B cell (primary cell): ENCODE measurements around the gene ARSJ. TPM values are rescaled to one million over a fixed set of nuclear protein-coding genes. Genes with fewer than 3 reads are reported as not detected.
"Not testable (repeated sequence)": the region's sequence is repeated elsewhere in the genome, so short reads cannot be mapped to it uniquely, and the experiment has no call there.

Experiments used
- ATAC-seq: fragments of 200-7000 bp; cut with Tn5 transposase; one replicate; pipeline ENCODE4 v1.10.0; 2021; ENCODE audit warnings: low read depth, mild to moderate bottlenecking, moderate number of reproducible peaks, moderate library complexity
- CTCF ChIA-PET: fragments of 350-600 bp; sonication (Branson Sonifier 250); formaldehyde crosslinking; loops from one replicate; lab custom pipeline; 2021; ENCODE audit warnings: antibody characterized with exemption, inconsistent platforms; lab: Charles Lee
- POLR2A ChIA-PET: fragments of 350-600 bp; sonication (Branson Sonifier 250); formaldehyde crosslinking; loops from one replicate; lab custom pipeline; 2021; ENCODE audit warnings: antibody characterized with exemption; lab: Charles Lee
- DNase-seq: peaks from one replicate; pipeline ENCODE4 v3.0.0; 2013
- H2AFZ ChIP-seq: 2 replicates; pipeline ENCODE4 v1.6.1; 2012; ENCODE audit warnings: mild to moderate bottlenecking, low read depth, low read length; ENCODE audit not compliant: insufficient read depth, poor library complexity, severe bottlenecking
- H3K27ac ChIP-seq, 2 donors: 1 replicate in 1 of 2; 2 replicates in 1 of 2; pipeline ENCODE4 v1.5.1; 2012 to 2013; ENCODE audit warnings: low read length in 2 of 2, mild to moderate bottlenecking in 2 of 2, moderate library complexity in 1 of 2
- H3K27me3 ChIP-seq, 4 experiments: fragments of 200-600 bp in 1 of 4; sonication (generic) in 1 of 4; replicated peaks in 1 of 4; 1 replicate in 2 of 4; 2 replicates in 2 of 4; pipeline versions ENCODE4 v1.6.1 to v1.7.0; 2013 to 2016; ENCODE audit warnings: low read length in 3 of 4, mild to moderate bottlenecking in 2 of 4, mixed read lengths in 1 of 4, moderate library complexity in 1 of 4; ENCODE audit not compliant: insufficient read depth in 4 of 4, control insufficient read depth in 3 of 4; ENCODE audit errors: control extremely low read depth in 1 of 4
- H3K36me3 ChIP-seq, 2 experiments: replicated peaks in 1 of 2; 1 replicate in 1 of 2; 2 replicates in 1 of 2; pipeline versions ENCODE4 v1.6.1 to v1.7.1; 2013; ENCODE audit warnings: low read length in 1 of 2; ENCODE audit not compliant: insufficient read depth in 2 of 2, control insufficient read depth in 1 of 2; ENCODE audit errors: control extremely low read depth in 1 of 2, extremely low read depth in 1 of 2
- H3K4me1 ChIP-seq, 2 donors: fragments of 200-600 bp in 1 of 2; sonication (generic) in 1 of 2; 1 replicate in 1 of 2; 2 replicates in 1 of 2; pipeline versions ENCODE4 v1.5.1 to v1.6.1; 2013 to 2017; ENCODE audit warnings: low read length in 2 of 2; ENCODE audit not compliant: control insufficient read depth in 2 of 2, insufficient read depth in 2 of 2
- H3K4me2 ChIP-seq: replicated peaks from 2 replicates; pipeline ENCODE3; 2012; ENCODE audit warnings: mild to moderate bottlenecking, low read depth, low read length; ENCODE audit not compliant: poor library complexity, severe bottlenecking
- H3K4me3 ChIP-seq, 5 experiments: fragments of 200-600 bp in 1 of 5; sonication (generic) in 1 of 5; 1 replicate in 3 of 5; 2 replicates in 2 of 5; pipeline versions ENCODE4 v1.5.1 to v1.7.0; 2011 to 2016; ENCODE audit warnings: low read length in 4 of 5, mild to moderate bottlenecking in 4 of 5, low read depth in 2 of 5, control low read depth in 1 of 5, moderate library complexity in 1 of 5; ENCODE audit not compliant: insufficient read depth in 1 of 5; ENCODE audit errors: control extremely low read depth in 1 of 5, extremely low read depth in 1 of 5
- H3K79me2 ChIP-seq: fragments of 200-600 bp; sonication (generic); one replicate; pipeline ENCODE4 v1.6.0; 2016; ENCODE audit warnings: low read length; ENCODE audit not compliant: control insufficient read depth, insufficient read depth
- H3K9ac ChIP-seq: fragments of 200-600 bp; sonication (generic); 2 replicates; pipeline ENCODE4 v1.6.1; 2017; ENCODE audit warnings: mild to moderate bottlenecking, low read length, moderate library complexity
- H3K9me3 ChIP-seq, 3 donors: one replicate each; pipeline versions ENCODE4 v1.6.1 to v1.7.1; 2013; ENCODE audit warnings: low read length in 2 of 3; ENCODE audit not compliant: control insufficient read depth in 2 of 3, insufficient read depth in 1 of 3; ENCODE audit errors: control extremely low read depth in 1 of 3
- H4K20me1 ChIP-seq: 2 replicates; pipeline ENCODE4 v1.6.0; 2012; ENCODE audit warnings: mild to moderate bottlenecking, low read length; ENCODE audit not compliant: insufficient read depth, control insufficient read depth, poor library complexity, severe bottlenecking
- H3K27ac Mint-ChIP-seq: one replicate; pipeline ENCODE4 v1.8.0; 2021; ENCODE audit warnings: mixed read lengths
- H3K27me3 Mint-ChIP-seq: one replicate; pipeline ENCODE4 v1.8.0; 2021; ENCODE audit warnings: mixed read lengths
- H3K4me1 Mint-ChIP-seq: one replicate; pipeline ENCODE4 v1.8.0; 2021; ENCODE audit warnings: mixed read lengths
- H3K4me3 Mint-ChIP-seq: one replicate; pipeline ENCODE4 v1.8.0; 2021; ENCODE audit warnings: mixed read lengths
- H3K9me3 Mint-ChIP-seq: one replicate; pipeline ENCODE4 v1.8.0; 2022; ENCODE audit warnings: mixed read lengths; ENCODE audit not compliant: insufficient read depth
- EZH2 ChIP-seq: IDR thresholded peaks from 2 replicates; pipeline ENCODE4 v1.6.1; 2012; ENCODE audit warnings: borderline replicate concordance, low read depth, mild to moderate bottlenecking, moderate library complexity, low read length; ENCODE audit not compliant: insufficient read depth, poor library complexity, severe bottlenecking
- WGBS: methylation state at CpG from one replicate; pipeline ENCODE4 v1.1.5; 2013; ENCODE audit warnings: missing lambda C conversion rate; ENCODE audit not compliant: insufficient coverage; 5-methylcytosine and 5-hydroxymethylcytosine counted together
- intact Hi-C: fragments of 100-400 bp; cut with micrococcal nuclease; formaldehyde crosslinking; loops from one replicate; pipeline ENCODE4 v1.10.0; 2022
- polyA plus RNA-seq: library from polyadenylated mRNA; depleted of rRNA; stranded (reverse); fragments of >200 nt; gene quantifications from 2 replicates; pipeline ENCODE4 v1.2.3, GENCODE V29; 2012
- total RNA-seq, 2 donors: library from RNA; stranded (reverse); fragments of 120-200 nt in 1 of 2; gene quantifications; 1 replicate in 1 of 2; 2 replicates in 1 of 2; pipeline versions ENCODE4 v1.2.3 to v1.2.4, GENCODE V29; 2013 to 2022
- TF ChIP-seq, protein P1 (sequence below): fragments of 200-600 bp; IDR thresholded peaks from one replicate; pipeline ENCODE4 v1.8.0; 2022; ENCODE audit warnings: antibody characterized with exemption, mild to moderate bottlenecking

ARSJ gene
- total and polyA plus RNA-seq, 2 donors (not counting 1 experiment from before 2014, with no cell fraction given): not detected

DNA sequence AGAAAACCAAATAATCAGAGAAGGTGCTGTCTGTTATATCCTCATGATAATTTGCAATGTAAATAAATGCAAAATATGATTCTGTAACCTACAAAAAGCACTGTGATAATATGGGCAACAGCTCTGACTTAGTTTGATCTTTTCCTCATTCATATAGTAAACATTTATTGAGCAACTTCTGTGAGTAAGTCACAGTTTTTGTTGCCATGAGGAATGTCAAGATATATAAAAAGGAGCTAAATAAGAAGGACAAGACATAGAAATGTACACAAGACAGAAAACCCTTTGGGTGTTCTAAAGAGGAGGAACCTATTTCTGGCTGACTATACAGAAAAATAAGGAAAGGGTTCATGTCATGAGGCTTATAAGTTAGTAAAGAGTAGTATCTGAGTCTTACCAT lies 44.3 kb downstream of the ARSJ start:
- H3K27me3 ChIP-seq: no peaks in the 10 kb centered on the region
- no peak overlapping the region for H3K27ac ChIP-seq
- no peaks in the 10 kb centered on the region for H3K79me2 ChIP-seq
- no peak overlapping the region for H3K9ac ChIP-seq
- Mint-ChIP-seq H3K27me3 (peaks cover 2% of the 10 kb centered on the region), H3K4me3 (no peak overlapping the region), H3K27ac (no peak overlapping the region), H3K4me1 (no peaks in the 10 kb centered on the region), H3K9me3 (no peaks in the 10 kb centered on the region)
- ATAC-seq (no peak), DNase-seq (no peak)
- ChIA-PET POLR2A (no interaction called here), CTCF (interaction anchor here (0.8 kb wide), 1 partner anchor 16 kb away, joined by 3 read pairs; no protein-coding TSS in a partner anchor)
- no peak for TF ChIP-seq EZH2
- TF ChIP-seq, protein P1, sequence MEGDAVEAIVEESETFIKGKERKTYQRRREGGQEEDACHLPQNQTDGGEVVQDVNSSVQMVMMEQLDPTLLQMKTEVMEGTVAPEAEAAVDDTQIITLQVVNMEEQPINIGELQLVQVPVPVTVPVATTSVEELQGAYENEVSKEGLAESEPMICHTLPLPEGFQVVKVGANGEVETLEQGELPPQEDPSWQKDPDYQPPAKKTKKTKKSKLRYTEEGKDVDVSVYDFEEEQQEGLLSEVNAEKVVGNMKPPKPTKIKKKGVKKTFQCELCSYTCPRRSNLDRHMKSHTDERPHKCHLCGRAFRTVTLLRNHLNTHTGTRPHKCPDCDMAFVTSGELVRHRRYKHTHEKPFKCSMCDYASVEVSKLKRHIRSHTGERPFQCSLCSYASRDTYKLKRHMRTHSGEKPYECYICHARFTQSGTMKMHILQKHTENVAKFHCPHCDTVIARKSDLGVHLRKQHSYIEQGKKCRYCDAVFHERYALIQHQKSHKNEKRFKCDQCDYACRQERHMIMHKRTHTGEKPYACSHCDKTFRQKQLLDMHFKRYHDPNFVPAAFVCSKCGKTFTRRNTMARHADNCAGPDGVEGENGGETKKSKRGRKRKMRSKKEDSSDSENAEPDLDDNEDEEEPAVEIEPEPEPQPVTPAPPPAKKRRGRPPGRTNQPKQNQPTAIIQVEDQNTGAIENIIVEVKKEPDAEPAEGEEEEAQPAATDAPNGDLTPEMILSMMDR: no peak
- no peak overlapping the region for H2AFZ ChIP-seq
- no peaks in the 10 kb centered on the region for H3K9me3 ChIP-seq
- no peak overlapping the region for H3K4me2 ChIP-seq
- H3K4me1 ChIP-seq: no peaks in the 10 kb centered on the region
- intact Hi-C loops: no loop called here
- H4K20me1 ChIP-seq: no peaks in the 10 kb centered on the region
- no peaks in the 10 kb centered on the region for H3K36me3 ChIP-seq
- H3K4me3 ChIP-seq: no peak overlapping the region

DNA sequence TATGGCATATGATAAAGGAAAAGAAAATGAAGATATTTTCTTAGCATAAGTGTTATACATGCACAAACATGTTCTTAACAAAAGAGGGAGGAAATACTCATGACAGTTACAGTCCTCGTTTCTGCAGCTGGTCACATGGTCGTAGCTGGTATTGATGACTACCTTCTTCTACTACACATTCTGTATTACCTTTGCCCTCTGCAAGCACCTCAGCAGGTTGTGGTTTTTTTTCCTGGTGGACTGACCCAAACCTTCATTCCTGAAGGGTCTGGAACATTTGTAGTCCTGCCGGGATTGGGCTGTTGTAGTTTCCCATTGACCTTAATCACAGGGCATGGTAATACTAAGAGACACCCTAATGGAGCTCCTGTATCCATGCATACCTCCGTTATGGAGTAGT lies 54.7 kb downstream of the ARSJ start:
- H3K27me3 Mint-ChIP-seq, H3K9ac ChIP-seq, H3K4me2 ChIP-seq, H3K9me3 ChIP-seq, DNase-seq, H3K27ac ChIP-seq, POLR2A ChIA-PET, H3K4me3 Mint-ChIP-seq, H3K36me3 ChIP-seq, H2AFZ ChIP-seq, intact Hi-C loops, H3K27me3 ChIP-seq, ATAC-seq, H3K4me1 ChIP-seq, H3K79me2 ChIP-seq, H4K20me1 ChIP-seq, H3K27ac Mint-ChIP-seq, H3K4me1 Mint-ChIP-seq, H3K9me3 Mint-ChIP-seq, H3K4me3 ChIP-seq: not testable (repeated sequence)
- CTCF ChIA-PET: interaction anchor here (0.6 kb wide), 1 partner anchor 1102 kb away, joined by 3 read pairs; no protein-coding TSS in a partner anchor
- WGBS: 100% methylated on average over 1 of the region's 4 CpGs
